HG03342 (cell line): Measurements from ENCODE around the gene PRRC2A.

Experiments used
- ATAC-seq: cut with Tn5 transposase; IDR thresholded peaks from one replicate; pipeline ENCODE4 v1.9.1; 2021; ENCODE audit warnings: mild to moderate bottlenecking, moderate library complexity; ENCODE audit not compliant: unreplicated experiment

Gene PRRC2A

DNA sequence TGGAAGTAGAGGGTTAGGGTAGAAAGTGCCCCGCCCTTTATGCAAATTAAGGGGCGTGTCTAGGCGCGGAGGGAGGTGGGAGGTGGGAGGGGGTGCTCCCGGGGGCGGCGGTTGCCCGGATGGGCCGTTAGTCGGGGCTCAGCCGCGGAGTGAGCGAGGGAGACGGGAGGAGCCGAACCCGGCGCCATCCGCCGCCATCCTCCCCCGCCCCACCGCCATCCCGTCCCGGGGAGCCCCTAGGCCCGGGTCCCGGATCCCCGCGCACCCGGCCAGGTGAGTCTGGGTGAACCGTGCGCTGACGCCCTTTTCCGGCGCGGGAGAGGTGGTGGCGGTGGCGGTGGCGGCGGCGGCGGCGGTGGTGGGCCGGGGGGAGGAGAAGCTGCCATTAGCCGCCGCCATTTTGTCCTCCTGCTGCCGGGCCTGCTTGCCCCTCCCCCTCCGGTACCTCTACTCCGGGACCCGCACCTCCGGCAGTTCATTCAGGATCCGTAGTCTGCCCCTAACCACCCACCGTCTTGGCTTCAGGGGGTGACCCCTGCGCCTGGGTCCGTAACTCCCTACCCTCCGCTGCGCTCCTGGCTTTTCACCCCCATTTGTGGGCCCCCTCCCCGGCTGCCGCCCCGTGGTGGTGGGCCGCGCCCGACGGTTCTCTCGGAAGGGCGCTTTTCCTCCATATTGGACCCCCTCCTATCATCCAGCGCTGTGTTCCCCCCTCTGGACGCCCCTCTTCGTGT lies at the start of gene PRRC2A:
PRRC2A (plus strand) TSS at position 130 of the 734 bp plus-strand sequence. CDS start 2,075 bp downstream, outside the sequence.
- ATAC-seq = peak; percentile 46

- peak; percentile 46 for ATAC-seq
Observed at GRCh38 chr6:31572041-31572911, 48.2 kb upstream of the PRRC2A start, which contains the start of gene LTA. Gene LTA, plus strand, starts transcription at chr6:31572289. Its CDS starts 454 bp downstream, at chr6:31572743.

- ATAC-seq = no peak
Observed at GRCh38 chr6:31573239-31574105, 47.0 kb upstream of the PRRC2A start.

DNA sequence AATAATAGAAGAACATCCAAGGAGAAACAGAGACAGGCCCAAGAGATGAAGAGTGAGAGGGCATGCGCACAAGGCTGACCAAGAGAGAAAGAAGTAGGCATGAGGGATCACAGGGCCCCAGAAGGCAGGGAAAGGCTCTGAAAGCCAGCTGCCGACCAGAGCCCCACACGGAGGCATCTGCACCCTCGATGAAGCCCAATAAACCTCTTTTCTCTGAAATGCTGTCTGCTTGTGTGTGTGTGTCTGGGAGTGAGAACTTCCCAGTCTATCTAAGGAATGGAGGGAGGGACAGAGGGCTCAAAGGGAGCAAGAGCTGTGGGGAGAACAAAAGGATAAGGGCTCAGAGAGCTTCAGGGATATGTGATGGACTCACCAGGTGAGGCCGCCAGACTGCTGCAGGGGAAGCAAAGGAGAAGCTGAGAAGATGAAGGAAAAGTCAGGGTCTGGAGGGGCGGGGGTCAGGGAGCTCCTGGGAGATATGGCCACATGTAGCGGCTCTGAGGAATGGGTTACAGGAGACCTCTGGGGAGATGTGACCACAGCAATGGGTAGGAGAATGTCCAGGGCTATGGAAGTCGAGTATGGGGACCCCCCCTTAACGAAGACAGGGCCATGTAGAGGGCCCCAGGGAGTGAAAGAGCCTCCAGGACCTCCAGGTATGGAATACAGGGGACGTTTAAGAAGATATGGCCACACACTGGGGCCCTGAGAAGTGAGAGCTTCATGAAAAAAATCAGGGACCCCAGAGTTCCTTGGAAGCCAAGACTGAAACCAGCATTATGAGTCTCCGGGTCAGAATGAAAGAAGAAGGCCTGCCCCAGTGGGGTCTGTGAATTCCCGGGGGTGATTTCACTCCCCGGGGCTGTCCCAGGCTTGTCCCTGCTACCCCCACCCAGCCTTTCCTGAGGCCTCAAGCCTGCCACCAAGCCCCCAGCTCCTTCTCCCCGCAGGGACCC lies 46.1 kb upstream of the PRRC2A start:
- ATAC-seq = no peak

DNA sequence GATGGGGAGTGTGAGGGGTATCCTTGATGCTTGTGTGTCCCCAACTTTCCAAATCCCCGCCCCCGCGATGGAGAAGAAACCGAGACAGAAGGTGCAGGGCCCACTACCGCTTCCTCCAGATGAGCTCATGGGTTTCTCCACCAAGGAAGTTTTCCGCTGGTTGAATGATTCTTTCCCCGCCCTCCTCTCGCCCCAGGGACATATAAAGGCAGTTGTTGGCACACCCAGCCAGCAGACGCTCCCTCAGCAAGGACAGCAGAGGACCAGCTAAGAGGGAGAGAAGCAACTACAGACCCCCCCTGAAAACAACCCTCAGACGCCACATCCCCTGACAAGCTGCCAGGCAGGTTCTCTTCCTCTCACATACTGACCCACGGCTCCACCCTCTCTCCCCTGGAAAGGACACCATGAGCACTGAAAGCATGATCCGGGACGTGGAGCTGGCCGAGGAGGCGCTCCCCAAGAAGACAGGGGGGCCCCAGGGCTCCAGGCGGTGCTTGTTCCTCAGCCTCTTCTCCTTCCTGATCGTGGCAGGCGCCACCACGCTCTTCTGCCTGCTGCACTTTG lies 45.1 kb upstream of the PRRC2A start, which contains the start of gene TNF:
TNF (plus strand) TSS at position 231 of the 567 bp plus-strand sequence; CDS start at position 408, 177 bp downstream.
- ATAC-seq = no peak

GRCh38 chr6:31575952-31576685 lies 44.4 kb upstream of the PRRC2A start:
- no peak for ATAC-seq

DNA sequence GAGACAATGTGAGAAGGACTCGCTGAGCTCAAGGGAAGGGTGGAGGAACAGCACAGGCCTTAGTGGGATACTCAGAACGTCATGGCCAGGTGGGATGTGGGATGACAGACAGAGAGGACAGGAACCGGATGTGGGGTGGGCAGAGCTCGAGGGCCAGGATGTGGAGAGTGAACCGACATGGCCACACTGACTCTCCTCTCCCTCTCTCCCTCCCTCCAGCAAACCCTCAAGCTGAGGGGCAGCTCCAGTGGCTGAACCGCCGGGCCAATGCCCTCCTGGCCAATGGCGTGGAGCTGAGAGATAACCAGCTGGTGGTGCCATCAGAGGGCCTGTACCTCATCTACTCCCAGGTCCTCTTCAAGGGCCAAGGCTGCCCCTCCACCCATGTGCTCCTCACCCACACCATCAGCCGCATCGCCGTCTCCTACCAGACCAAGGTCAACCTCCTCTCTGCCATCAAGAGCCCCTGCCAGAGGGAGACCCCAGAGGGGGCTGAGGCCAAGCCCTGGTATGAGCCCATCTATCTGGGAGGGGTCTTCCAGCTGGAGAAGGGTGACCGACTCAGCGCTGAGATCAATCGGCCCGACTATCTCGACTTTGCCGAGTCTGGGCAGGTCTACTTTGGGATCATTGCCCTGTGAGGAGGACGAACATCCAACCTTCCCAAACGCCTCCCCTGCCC lies 43.5 kb upstream of the PRRC2A start:
- no peak for ATAC-seq

GRCh38 chr6:31577579-31577966 lies 42.9 kb upstream of the PRRC2A start:
- no peak for ATAC-seq

DNA sequence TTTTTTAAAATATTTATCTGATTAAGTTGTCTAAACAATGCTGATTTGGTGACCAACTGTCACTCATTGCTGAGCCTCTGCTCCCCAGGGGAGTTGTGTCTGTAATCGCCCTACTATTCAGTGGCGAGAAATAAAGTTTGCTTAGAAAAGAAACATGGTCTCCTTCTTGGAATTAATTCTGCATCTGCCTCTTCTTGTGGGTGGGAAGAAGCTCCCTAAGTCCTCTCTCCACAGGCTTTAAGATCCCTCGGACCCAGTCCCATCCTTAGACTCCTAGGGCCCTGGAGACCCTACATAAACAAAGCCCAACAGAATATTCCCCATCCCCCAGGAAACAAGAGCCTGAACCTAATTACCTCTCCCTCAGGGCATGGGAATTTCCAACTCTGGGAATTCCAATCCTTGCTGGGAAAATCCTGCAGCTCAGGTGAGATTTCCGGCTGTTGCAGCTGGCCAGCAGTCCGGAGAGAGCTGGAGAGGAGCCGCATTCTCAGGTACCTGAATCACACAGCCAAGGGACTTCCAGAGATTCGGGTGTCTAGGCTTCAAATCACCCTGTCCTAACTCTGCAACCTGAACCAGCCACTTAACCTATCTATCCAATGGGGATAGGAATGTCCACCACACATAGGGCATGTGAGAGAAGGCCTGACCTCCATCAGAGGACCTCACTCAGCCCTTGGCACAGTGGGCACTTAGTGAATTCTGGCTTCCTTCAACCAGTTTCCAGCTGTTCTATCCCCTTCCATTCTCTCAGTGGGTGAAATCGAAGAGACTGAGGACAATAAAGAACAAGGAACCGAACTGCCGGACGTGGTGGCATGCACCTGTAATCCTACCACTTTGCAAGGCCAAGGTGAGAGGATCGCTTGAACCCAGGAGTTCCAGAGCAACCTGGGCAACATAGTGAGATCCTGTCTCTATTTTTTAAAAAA lies 42.1 kb upstream of the PRRC2A start:
- no peak for ATAC-seq

DNA sequence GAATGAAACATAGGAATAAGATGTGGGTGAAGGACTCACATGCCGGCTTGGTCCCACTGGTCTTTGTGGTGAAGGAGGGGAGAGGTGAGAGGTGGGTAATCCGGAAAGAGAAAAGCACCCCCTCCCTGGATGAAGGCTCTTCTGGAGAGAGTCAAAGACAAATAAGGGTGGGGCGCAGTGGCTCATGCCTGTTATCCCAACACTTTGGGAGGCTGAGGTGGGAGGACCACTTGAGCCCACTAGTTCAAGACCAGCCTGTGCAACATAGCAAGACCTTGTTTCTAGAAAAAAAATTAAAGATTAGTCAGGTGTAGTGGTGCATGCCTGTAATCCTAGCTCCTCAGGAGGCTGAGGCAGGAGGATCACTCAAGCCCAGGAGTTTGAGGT lies 41.4 kb upstream of the PRRC2A start:
- ATAC-seq = no peak

DNA sequence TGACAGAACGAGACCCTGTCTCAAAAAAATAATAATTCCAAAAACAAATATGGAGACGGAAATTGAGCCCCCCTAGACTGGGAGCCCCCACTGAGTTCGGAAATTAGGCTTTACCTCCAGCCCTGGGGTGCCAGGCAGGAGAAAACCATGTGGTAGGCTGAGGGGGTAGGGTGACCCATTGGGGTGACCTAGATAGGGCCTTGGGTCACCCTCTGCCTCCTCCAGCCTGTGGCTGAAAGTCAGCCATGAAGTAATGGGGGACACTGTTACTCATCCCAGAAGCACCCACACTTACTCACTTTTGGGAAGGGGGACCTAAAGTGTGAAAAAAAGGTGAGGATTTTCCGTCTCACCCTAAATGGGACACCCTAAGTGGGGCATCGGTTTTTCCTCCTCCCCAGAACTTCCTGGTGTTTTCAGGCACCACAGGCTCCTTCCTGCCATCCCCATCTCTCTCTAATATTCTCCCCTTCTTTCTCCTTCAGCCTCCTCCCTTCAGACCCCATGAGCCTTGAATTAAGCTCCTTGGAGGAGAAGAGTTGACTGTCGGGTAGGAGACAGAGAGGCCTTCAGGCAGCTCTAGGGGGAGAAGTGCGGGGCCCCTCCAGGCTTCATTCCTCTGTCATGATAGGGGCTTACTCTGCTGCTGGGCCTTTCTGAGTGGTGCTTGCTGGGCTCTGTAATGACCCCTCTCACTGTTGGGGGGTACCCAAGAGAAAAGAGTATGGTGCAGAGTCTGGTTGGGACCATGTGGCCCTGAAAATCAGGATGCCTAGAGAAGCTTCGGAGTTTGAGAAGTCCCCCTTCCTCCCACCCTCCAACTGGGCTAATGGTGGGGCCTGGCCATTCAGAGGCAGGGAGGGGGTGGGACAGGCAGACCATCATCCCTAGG lies 40.7 kb upstream of the PRRC2A start:
- no peak for ATAC-seq

GRCh38 chr6:31580438-31580740 lies 40.1 kb upstream of the PRRC2A start:
- ATAC-seq = no peak

GRCh38 chr6:31580807-31581433 lies 39.6 kb upstream of the PRRC2A start:
- ATAC-seq = peak; percentile 56

DNA sequence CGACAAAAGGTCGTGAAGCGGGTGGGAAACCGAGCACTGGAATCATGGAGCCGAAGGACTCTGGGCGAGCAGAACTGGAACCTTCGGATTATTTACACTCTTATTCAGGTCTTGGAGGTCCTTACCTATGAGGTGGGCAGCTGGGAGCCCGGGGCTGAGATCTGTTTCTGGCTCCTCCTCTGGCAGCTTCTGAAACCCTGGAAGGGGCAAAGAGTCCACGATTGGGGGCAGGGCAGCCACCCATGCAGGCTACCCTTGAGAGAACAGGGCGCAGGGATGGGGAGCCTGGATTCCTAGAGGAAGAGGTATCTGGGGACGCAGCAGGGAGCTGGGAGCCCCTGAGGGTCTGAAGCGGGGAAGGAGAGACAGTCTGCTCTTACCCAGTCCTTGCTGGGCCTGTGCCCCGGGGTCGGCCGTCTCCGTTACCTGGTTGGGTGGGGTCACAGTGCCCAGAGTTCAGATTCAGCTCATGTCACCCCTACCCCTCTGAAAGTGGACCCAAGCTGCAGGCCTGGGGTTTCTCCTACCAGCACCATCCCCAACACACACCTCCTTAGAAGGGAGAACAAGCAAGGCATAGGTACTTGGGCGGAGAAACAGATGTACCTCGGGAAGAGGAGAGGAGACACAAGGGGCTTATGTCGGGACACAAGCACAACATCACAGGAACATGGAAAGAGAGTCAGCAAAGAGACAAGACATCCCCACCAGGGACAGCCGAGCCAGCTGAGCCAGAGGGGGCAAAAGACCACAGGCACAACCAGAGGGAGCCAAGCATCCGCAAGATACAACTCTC lies 38.9 kb upstream of the PRRC2A start:
- ATAC-seq = no peak

DNA sequence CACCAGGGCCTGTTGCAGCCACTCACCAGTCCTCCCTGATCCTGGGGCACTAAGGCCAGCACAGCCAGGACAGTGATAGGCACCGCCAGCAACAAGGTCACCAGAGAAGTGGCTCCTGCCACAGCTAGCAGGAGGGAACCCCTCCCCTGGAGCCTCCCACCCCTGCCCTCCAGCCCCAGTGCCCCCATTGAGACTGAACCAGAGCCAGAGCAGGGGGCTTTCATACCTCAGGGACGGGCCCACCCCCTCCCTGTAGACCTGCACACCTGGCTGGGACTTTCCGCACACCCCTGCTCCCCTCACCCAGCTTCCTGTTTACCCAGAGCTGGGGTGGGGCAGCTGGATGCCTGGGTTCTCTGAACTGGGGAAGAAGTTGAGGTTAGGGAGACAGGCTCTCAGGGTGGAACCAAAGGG lies 38.3 kb upstream of the PRRC2A start, which contains the start of gene LTB:
LTB (minus strand) TSS at position 195 of the 414 bp plus-strand sequence; CDS start at position 188, 7 bp downstream.
- ATAC-seq = no peak
